Glutamatergic neuron (in vitro differentiated cells): Measurements from ENCODE around the gene MT1A. TPM values are rescaled to one million over a fixed set of nuclear protein-coding genes. Genes with fewer than 3 reads are reported as not detected.

Source experiments
- DNase-seq: peaks from one replicate; pipeline ENCODE4 v3.0.0; 2022
- H3K27ac Mint-ChIP-seq: one replicate; pipeline ENCODE4 v1.8.0; 2020; ENCODE audit warnings: mild to moderate bottlenecking, mixed read lengths, inconsistent platforms; ENCODE audit not compliant: unreplicated experiment
- H3K27me3 Mint-ChIP-seq: one replicate; pipeline ENCODE4 v1.8.0; 2020; ENCODE audit warnings: mild to moderate bottlenecking, moderate library complexity, mixed read lengths, inconsistent platforms; ENCODE audit not compliant: unreplicated experiment
- H3K36me3 Mint-ChIP-seq: one replicate; pipeline ENCODE4 v1.8.0; 2020; ENCODE audit warnings: mild to moderate bottlenecking, mixed read lengths, inconsistent platforms; ENCODE audit not compliant: unreplicated experiment
- H3K4me1 Mint-ChIP-seq: one replicate; pipeline ENCODE4 v1.8.0; 2020; ENCODE audit warnings: mild to moderate bottlenecking, low read depth, mixed read lengths, inconsistent platforms; ENCODE audit not compliant: unreplicated experiment
- H3K4me3 Mint-ChIP-seq: one replicate; pipeline ENCODE4 v1.8.0; 2020; ENCODE audit warnings: mild to moderate bottlenecking, mixed read lengths, inconsistent platforms; ENCODE audit not compliant: unreplicated experiment
- H3K9me3 Mint-ChIP-seq: one replicate; pipeline ENCODE4 v1.8.0; 2020; ENCODE audit warnings: mild to moderate bottlenecking, moderate library complexity, mixed read lengths, inconsistent platforms; ENCODE audit not compliant: unreplicated experiment
- total RNA-seq: library from RNA; stranded (reverse); fragmentation: NEBNext Ultra II Directional; extraction: Animal tissue kit (Norgen Biotek cat#: 25700); gene quantifications from one replicate; pipeline ENCODE4 v1.2.1, GENCODE V29; 2021; ENCODE audit not compliant: unreplicated experiment
- TF ChIP-seq, protein P1 (sequence below): fragments of 200-600 bp; sonication (generic); IDR thresholded peaks from one replicate; pipeline ENCODE4 v1.5.0; 2021; ENCODE audit not compliant: partially characterized antibody, unreplicated experiment

The MT1A gene
- total RNA-seq, 1 donor from 2014 or later = not detected

DNA sequence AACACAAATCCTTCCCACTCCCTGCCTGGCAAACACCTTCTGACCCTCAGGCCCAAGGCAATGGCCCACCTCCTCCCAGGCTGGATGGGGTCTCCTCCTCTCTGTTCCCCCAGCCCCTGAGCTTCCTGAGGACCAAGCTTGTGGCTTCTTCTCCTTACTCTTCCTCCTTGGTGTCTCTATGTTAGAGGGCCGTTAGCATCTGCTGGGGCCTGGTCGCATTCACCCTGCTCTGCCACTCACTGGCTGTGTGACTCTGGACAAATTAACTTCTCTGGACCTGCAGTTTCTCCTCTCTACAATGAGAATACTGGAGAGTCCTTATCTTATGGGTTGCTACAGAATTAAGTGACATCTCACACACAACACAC lies 30.8 kb upstream of the MT1A start:
- no peaks in the 10 kb centered on the region for H3K9me3 Mint-ChIP-seq
- no peak overlapping the region for H3K27ac Mint-ChIP-seq
- peaks cover 12% of the 10 kb centered on the region for H3K4me1 Mint-ChIP-seq
- peak overlapping the region; percentile 49 for H3K4me3 Mint-ChIP-seq
- no peaks in the 10 kb centered on the region for H3K36me3 Mint-ChIP-seq
- DNase-seq = no peak
- TF ChIP-seq, protein P1, sequence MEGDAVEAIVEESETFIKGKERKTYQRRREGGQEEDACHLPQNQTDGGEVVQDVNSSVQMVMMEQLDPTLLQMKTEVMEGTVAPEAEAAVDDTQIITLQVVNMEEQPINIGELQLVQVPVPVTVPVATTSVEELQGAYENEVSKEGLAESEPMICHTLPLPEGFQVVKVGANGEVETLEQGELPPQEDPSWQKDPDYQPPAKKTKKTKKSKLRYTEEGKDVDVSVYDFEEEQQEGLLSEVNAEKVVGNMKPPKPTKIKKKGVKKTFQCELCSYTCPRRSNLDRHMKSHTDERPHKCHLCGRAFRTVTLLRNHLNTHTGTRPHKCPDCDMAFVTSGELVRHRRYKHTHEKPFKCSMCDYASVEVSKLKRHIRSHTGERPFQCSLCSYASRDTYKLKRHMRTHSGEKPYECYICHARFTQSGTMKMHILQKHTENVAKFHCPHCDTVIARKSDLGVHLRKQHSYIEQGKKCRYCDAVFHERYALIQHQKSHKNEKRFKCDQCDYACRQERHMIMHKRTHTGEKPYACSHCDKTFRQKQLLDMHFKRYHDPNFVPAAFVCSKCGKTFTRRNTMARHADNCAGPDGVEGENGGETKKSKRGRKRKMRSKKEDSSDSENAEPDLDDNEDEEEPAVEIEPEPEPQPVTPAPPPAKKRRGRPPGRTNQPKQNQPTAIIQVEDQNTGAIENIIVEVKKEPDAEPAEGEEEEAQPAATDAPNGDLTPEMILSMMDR = no peak
- peaks cover 20% of the 10 kb centered on the region for H3K27me3 Mint-ChIP-seq

- no peak within 1 kb of the TSS for H3K27ac Mint-ChIP-seq
- no peaks in the 10 kb centered on the region for H3K9me3 Mint-ChIP-seq
- H3K36me3 Mint-ChIP-seq = no peaks in the 10 kb centered on the region
- H3K4me1 Mint-ChIP-seq = peaks cover 12% of the 10 kb centered on the region
- DNase-seq = peak; percentile 77
- H3K27me3 Mint-ChIP-seq = peaks cover 21% of the 10 kb centered on the region
- H3K4me3 Mint-ChIP-seq = peak within 1 kb of the TSS; percentile 86
- TF ChIP-seq, protein P1 = no peak
Observed at GRCh38 chr16:56608043-56608875, 30.2 kb upstream of the MT1A start, which contains the start of gene MT2A. Gene MT2A (plus strand): TSS chr16:56608584. CDS start chr16:56608656, 72 bp downstream.

- Mint-ChIP-seq H3K4me1 (peaks cover 12% of the 10 kb centered on the region), H3K27ac (no peak overlapping the region), H3K9me3 (no peaks in the 10 kb centered on the region), H3K4me3 (peak overlapping the region; percentile 86), H3K36me3 (no peaks in the 10 kb centered on the region), H3K27me3 (peaks cover 23% of the 10 kb centered on the region)
- DNase-seq = no peak
- TF ChIP-seq, protein P1 = no peak
Observed at GRCh38 chr16:56608876-56609462, 29.5 kb upstream of the MT1A start.

DNA sequence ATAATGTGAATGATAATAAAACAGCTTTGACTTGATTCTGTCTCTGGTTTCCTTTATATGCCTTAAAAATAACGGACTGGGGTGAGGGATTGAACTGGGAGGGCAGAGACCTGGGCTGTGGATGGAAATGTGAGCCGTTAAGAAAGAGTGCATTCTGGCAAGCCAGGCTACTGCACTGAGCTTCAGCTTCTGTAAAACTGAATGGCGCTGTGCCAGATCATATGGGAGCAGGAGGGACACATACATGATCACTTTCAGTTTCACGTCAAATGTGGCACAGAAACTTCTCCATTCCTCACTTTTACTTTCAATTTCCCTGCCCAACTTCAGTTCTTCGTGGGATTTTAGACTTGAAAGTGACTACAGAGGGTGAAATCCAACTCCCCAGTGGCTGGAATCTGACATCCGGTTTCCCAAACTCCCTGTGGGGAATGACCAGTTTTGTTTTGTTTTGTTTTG lies 29.0 kb upstream of the MT1A start:
- TF ChIP-seq, protein P1 = no peak
- DNase-seq = no peak
- peak overlapping the region; percentile 86 for H3K4me3 Mint-ChIP-seq
- no peaks in the 10 kb centered on the region for H3K9me3 Mint-ChIP-seq
- no peak overlapping the region for H3K27ac Mint-ChIP-seq
- H3K36me3 Mint-ChIP-seq = no peaks in the 10 kb centered on the region
- H3K4me1 Mint-ChIP-seq = peaks cover 12% of the 10 kb centered on the region
- peaks cover 24% of the 10 kb centered on the region for H3K27me3 Mint-ChIP-seq
